Neural progenitor cell (in vitro differentiated cells): ENCODE data around the gene CDK5RAP2. TPM values are rescaled to one million over a fixed set of nuclear protein-coding genes. Genes with fewer than 3 reads are reported as not detected.

ENCODE experiments used
- DNase-seq: peaks from one replicate; pipeline ENCODE4 v3.0.0-alpha.2; 2016; ENCODE audit warnings: low spot score
- H2AFZ ChIP-seq: fragments of 200-600 bp; sonication (generic); replicated peaks from 2 replicates; pipeline ENCODE4 v1.6.1; 2016; ENCODE audit warnings: antibody characterized with exemption
- H3F3A ChIP-seq: fragments of 200-600 bp; sonication (generic); 2 replicates; pipeline ENCODE4 v1.6.1; 2016; ENCODE audit warnings: antibody characterized with exemption, low read depth
- H3K27ac ChIP-seq: fragments of 200-600 bp; sonication (generic); 2 replicates; pipeline ENCODE4 v1.5.1; 2016; ENCODE audit warnings: mild to moderate bottlenecking
- H3K27me3 ChIP-seq: fragments of 200-600 bp; sonication (generic); 2 replicates; pipeline ENCODE4 v1.6.1; 2016; ENCODE audit warnings: mild to moderate bottlenecking, moderate library complexity
- H3K36me3 ChIP-seq: fragments of 200-600 bp; sonication (generic); 2 replicates; pipeline ENCODE4 v1.5.1; 2016
- H3K4me1 ChIP-seq: fragments of 200-600 bp; sonication (generic); 2 replicates; pipeline ENCODE4 v1.6.1; 2016; ENCODE audit warnings: mixed run types
- H3K4me2 ChIP-seq: fragments of 200-600 bp; sonication (generic); 2 replicates; pipeline ENCODE4 v1.6.1; 2016
- H3K4me3 ChIP-seq: fragments of 200-600 bp; sonication (generic); 2 replicates; pipeline ENCODE4 v1.5.1; 2016
- H3K79me2 ChIP-seq: fragments of 200-600 bp; sonication (generic); 2 replicates; pipeline ENCODE4 v1.6.1; 2016; ENCODE audit warnings: low read depth
- H3K9ac ChIP-seq: fragments of 200-600 bp; sonication (generic); 2 replicates; pipeline ENCODE4 v1.6.1; 2016
- H3K9me3 ChIP-seq: fragments of 200-600 bp; sonication (generic); 2 replicates; pipeline ENCODE4 v1.5.1; 2016; ENCODE audit warnings: low read depth
- H4K20me1 ChIP-seq: fragments of 200-600 bp; sonication (generic); 2 replicates; pipeline ENCODE4 v1.6.1; 2016; ENCODE audit warnings: low read depth
- H3K27ac Mint-ChIP-seq: 3 replicates; pipeline ENCODE4 v1.8.0; 2021; ENCODE audit warnings: mixed read lengths
- H3K27me3 Mint-ChIP-seq: 2 replicates; pipeline ENCODE4 v1.8.0; 2022; ENCODE audit warnings: low read depth, mild to moderate bottlenecking, inconsistent platforms, moderate library complexity, mixed read lengths; ENCODE audit not compliant: insufficient read depth
- H3K36me3 Mint-ChIP-seq: 3 replicates; pipeline ENCODE4 v1.8.0; 2021; ENCODE audit warnings: mixed read lengths
- H3K4me1 Mint-ChIP-seq: 3 replicates; pipeline ENCODE4 v1.8.0; 2021; ENCODE audit warnings: mixed read lengths
- H3K4me3 Mint-ChIP-seq: 3 replicates; pipeline ENCODE4 v1.8.0; 2021; ENCODE audit warnings: mild to moderate bottlenecking, moderate library complexity, mixed read lengths
- H3K9me3 Mint-ChIP-seq: 3 replicates; pipeline ENCODE4 v1.8.0; 2020; ENCODE audit warnings: mixed read lengths
- EZH2 ChIP-seq: fragments of 200-600 bp; sonication (generic); IDR thresholded peaks from 2 replicates; pipeline ENCODE4 v1.6.1; 2017; ENCODE audit warnings: antibody characterized with exemption, mild to moderate bottlenecking, moderate library complexity
- EZH2phosphoT487 ChIP-seq: fragments of 200-600 bp; sonication (generic); IDR thresholded peaks from 2 replicates; pipeline ENCODE4 v1.6.1; 2017; ENCODE audit warnings: antibody characterized with exemption
- total RNA-seq: library from RNA; depleted of rRNA; stranded (reverse); fragments of >200 nt; gene quantifications from 2 replicates; pipeline ENCODE4 v1.2.3, GENCODE V29; 2015; ENCODE audit warnings: low replicate concordance
- TF ChIP-seq, protein P1 (sequence below): fragments of 200-600 bp; sonication (generic); IDR thresholded peaks from 2 replicates; pipeline ENCODE4 v1.5.1; 2017; ENCODE audit warnings: antibody characterized with exemption, mild to moderate bottlenecking

CDK5RAP2 gene
- total RNA-seq, 1 donor from 2014 or later = 62.5 TPM

DNA sequence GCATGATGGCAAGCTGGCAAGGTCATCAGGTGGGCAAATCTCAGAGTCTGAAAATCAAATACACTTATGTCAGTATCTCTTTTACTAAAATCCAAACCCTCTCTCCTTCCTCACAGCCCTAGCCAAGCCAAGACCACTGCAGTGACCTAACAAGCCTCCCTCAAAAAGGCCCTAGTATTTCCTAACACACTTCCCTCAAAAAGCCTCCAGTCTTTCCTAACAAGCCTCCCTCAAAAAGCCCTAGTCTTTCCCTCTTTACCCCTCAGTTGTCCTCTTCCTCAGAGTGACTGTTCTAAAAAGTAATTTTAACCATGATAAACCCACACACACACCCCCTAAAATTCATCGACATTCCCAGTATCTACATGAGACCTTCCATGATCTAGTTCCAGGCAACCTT lies 140.0 kb downstream of the CDK5RAP2 start:
- H3K36me3 Mint-ChIP-seq = peaks cover 36% of the 10 kb centered on the region
- Histone ChIP-seq H3K79me2 (no peaks in the 10 kb centered on the region), H2AFZ (no peak overlapping the region), H3K9me3 (no peaks in the 10 kb centered on the region), H4K20me1 (no peaks in the 10 kb centered on the region), H3K9ac (no peak overlapping the region), H3K27me3 (no peaks in the 10 kb centered on the region), H3K27ac (no peak overlapping the region), H3K4me1 (no peaks in the 10 kb centered on the region), H3K4me3 (no peak overlapping the region), H3K4me2 (no peak overlapping the region), H3K36me3 (no peaks in the 10 kb centered on the region), H3F3A (no peaks in the 10 kb centered on the region)
- no peak overlapping the region for H3K27ac Mint-ChIP-seq
- no peaks in the 10 kb centered on the region for H3K4me1 Mint-ChIP-seq
- H3K9me3 Mint-ChIP-seq = no peaks in the 10 kb centered on the region
- peaks cover 3% of the 10 kb centered on the region for H3K27me3 Mint-ChIP-seq
- H3K4me3 Mint-ChIP-seq = no peak overlapping the region
- no peak for TF ChIP-seq EZH2phosphoT487
- no peak for TF ChIP-seq EZH2
- TF ChIP-seq, protein P1, sequence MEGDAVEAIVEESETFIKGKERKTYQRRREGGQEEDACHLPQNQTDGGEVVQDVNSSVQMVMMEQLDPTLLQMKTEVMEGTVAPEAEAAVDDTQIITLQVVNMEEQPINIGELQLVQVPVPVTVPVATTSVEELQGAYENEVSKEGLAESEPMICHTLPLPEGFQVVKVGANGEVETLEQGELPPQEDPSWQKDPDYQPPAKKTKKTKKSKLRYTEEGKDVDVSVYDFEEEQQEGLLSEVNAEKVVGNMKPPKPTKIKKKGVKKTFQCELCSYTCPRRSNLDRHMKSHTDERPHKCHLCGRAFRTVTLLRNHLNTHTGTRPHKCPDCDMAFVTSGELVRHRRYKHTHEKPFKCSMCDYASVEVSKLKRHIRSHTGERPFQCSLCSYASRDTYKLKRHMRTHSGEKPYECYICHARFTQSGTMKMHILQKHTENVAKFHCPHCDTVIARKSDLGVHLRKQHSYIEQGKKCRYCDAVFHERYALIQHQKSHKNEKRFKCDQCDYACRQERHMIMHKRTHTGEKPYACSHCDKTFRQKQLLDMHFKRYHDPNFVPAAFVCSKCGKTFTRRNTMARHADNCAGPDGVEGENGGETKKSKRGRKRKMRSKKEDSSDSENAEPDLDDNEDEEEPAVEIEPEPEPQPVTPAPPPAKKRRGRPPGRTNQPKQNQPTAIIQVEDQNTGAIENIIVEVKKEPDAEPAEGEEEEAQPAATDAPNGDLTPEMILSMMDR = no peak
- DNase-seq = no peak

DNA sequence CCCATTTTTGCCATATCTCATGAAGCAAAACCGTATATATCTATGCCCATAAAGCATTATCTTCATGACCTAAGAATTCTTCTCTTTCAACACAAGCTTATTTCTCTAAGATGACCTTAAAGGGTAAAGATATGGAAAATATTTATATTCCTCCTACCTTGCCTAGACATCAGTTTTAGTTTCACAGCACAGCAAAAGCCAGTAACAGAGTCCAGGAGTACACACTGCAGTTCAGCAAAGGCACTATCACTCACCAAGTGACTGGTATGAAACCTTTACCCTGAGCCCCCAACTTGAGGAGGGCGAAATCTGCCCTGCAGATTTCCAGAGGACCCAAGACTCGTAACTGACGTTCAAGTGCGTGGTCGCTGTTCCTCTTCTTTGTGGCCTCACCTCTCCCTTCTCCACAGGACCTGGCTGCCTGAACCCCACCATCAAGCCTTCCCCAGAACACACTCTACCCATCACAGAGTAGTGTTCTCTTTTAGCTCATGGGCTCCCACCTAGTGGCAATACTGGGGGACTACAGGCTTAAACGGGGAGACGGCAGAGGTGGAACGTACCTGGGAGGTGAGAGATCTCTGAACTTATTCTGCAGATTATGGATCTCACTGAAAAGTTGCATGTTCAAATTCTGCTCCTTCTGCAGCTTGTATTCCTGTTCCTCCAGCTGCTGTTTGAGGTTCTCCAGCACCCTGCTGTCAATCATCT lies 141.0 kb downstream of the CDK5RAP2 start:
- H3K27me3 ChIP-seq = no peaks in the 10 kb centered on the region
- no peaks in the 10 kb centered on the region for H3K79me2 ChIP-seq
- H3K9ac ChIP-seq = no peak overlapping the region
- Mint-ChIP-seq H3K4me3 (no peak overlapping the region), H3K4me1 (no peaks in the 10 kb centered on the region), H3K9me3 (no peaks in the 10 kb centered on the region), H3K27ac (no peak overlapping the region), H3K36me3 (peaks cover 42% of the 10 kb centered on the region), H3K27me3 (peaks cover 3% of the 10 kb centered on the region)
- H3K4me3 ChIP-seq = no peak overlapping the region
- TF ChIP-seq EZH2phosphoT487 = no peak
- TF ChIP-seq, protein P1 = peak; percentile 65
- H2AFZ ChIP-seq = no peak overlapping the region
- H3K4me1 ChIP-seq = no peaks in the 10 kb centered on the region
- no peaks in the 10 kb centered on the region for H3K9me3 ChIP-seq
- H3K36me3 ChIP-seq = no peaks in the 10 kb centered on the region
- peak; percentile 45 for DNase-seq
- H4K20me1 ChIP-seq = no peaks in the 10 kb centered on the region
- H3F3A ChIP-seq = no peaks in the 10 kb centered on the region
- H3K27ac ChIP-seq = no peak overlapping the region
- H3K4me2 ChIP-seq = no peak overlapping the region

DNA sequence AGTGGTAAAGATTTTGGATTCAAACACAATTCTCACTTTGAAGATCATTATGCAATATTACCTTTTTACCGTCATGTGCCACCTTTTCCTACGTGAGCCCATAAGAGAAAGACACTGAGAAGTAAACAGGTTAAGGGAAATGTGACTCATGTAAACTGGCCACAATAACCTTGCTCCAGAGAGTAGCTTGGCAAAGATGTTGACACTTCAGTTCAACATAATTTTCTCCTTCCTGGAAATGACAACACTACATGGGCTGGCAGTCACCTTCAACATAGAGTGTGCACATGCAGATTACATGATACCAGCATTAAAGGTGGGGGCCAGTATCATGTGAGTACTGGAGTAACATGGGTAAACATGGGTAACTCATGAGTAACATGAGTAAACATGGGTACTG lies 141.9 kb downstream of the CDK5RAP2 start:
- Mint-ChIP-seq H3K36me3 (peaks cover 43% of the 10 kb centered on the region), H3K27me3 (no peaks in the 10 kb centered on the region), H3K9me3 (no peaks in the 10 kb centered on the region), H3K4me1 (no peaks in the 10 kb centered on the region), H3K4me3 (no peak overlapping the region), H3K27ac (no peak overlapping the region)
- Histone ChIP-seq H3K4me2 (no peak overlapping the region), H3K4me1 (no peaks in the 10 kb centered on the region), H2AFZ (no peak overlapping the region), H3K36me3 (no peaks in the 10 kb centered on the region), H4K20me1 (no peaks in the 10 kb centered on the region), H3K4me3 (no peak overlapping the region), H3K27ac (no peak overlapping the region), H3F3A (no peaks in the 10 kb centered on the region), H3K9me3 (no peaks in the 10 kb centered on the region), H3K9ac (no peak overlapping the region), H3K79me2 (no peaks in the 10 kb centered on the region), H3K27me3 (no peaks in the 10 kb centered on the region)
- no peak for DNase-seq
- TF ChIP-seq, protein P1 = no peak
- TF ChIP-seq EZH2 (no peak), EZH2phosphoT487 (no peak)
